Smooth muscle cell (in vitro differentiated cells): Measurements from ENCODE around the gene CALY. TPM values are rescaled to one million over a fixed set of nuclear protein-coding genes. Genes with fewer than 3 reads are reported as not detected.

Experiments
- DNase-seq: peaks from one replicate; lab custom pipeline; 2025; ENCODE audit not compliant: unreplicated experiment; lab: John Stamatoyannopoulos, UW
- H2AFZ ChIP-seq: fragments of 200-600 bp; sonication (generic); 2 replicates; pipeline ENCODE4 v1.6.0; 2016; ENCODE audit warnings: antibody characterized with exemption, low read depth, mild to moderate bottlenecking
- H3F3A ChIP-seq: fragments of 200-600 bp; sonication (generic); 2 replicates; pipeline ENCODE4 v1.6.0; 2017; ENCODE audit warnings: antibody characterized with exemption, low read depth
- H3K27ac ChIP-seq: fragments of 200-600 bp; sonication (generic); 2 replicates; pipeline ENCODE4 v1.5.1; 2016; ENCODE audit warnings: low read depth, mild to moderate bottlenecking
- H3K27me3 ChIP-seq: fragments of 200-600 bp; sonication (generic); 2 replicates; pipeline ENCODE4 v1.6.1; 2016; ENCODE audit warnings: low read depth, mild to moderate bottlenecking
- H3K36me3 ChIP-seq: fragments of 200-600 bp; sonication (generic); 2 replicates; pipeline ENCODE4 v1.5.1; 2016; ENCODE audit warnings: low read depth
- H3K4me1 ChIP-seq: fragments of 200-600 bp; sonication (generic); 2 replicates; pipeline ENCODE4 v1.5.1; 2016; ENCODE audit warnings: low read depth
- H3K4me2 ChIP-seq: fragments of 200-600 bp; sonication (generic); 2 replicates; pipeline ENCODE4 v1.6.0; 2016; ENCODE audit warnings: mild to moderate bottlenecking
- H3K4me3 ChIP-seq: fragments of 200-600 bp; sonication (generic); 2 replicates; pipeline ENCODE4 v1.5.1; 2016; ENCODE audit warnings: mild to moderate bottlenecking
- H3K79me2 ChIP-seq: fragments of 200-600 bp; sonication (generic); 2 replicates; pipeline ENCODE4 v1.6.0; 2016; ENCODE audit warnings: low read depth, mild to moderate bottlenecking
- H3K9ac ChIP-seq: fragments of 200-600 bp; sonication (generic); 2 replicates; pipeline ENCODE4 v1.6.0; 2016; ENCODE audit warnings: low read depth
- H3K9me3 ChIP-seq: fragments of 200-600 bp; sonication (generic); replicated peaks from 2 replicates; pipeline ENCODE4 v1.5.1; 2016; ENCODE audit warnings: low read depth
- H4K20me1 ChIP-seq: fragments of 200-600 bp; sonication (generic); 2 replicates; pipeline ENCODE4 v1.6.0; 2016; ENCODE audit warnings: low read depth
- WGBS: methylation state at CpG from one replicate; pipeline ENCODE4 v1.1.7; 2016; ENCODE audit warnings: low lambda C conversion rate; 5-methylcytosine and 5-hydroxymethylcytosine counted together
- polyA plus RNA-seq: library from polyadenylated mRNA; unstranded; fragments of >200 nt; fragmentation: Nextera tagmentation; extraction: Ambion mirVana; gene quantifications from 2 replicates; pipeline ENCODE4 v1.2.1, GENCODE V29; 2016
- total RNA-seq: library from RNA; depleted of rRNA; stranded (reverse); fragments of >200 nt; gene quantifications from 2 replicates; pipeline ENCODE4 v1.2.3, GENCODE V29; 2014
- TF ChIP-seq, protein P1 (sequence below): fragments of 200-600 bp; sonication (generic); IDR thresholded peaks from 2 replicates; pipeline ENCODE4 v1.5.1; 2017; ENCODE audit warnings: borderline replicate concordance, mild to moderate bottlenecking, antibody characterized with exemption; ENCODE audit not compliant: insufficient read depth, poor library complexity, severe bottlenecking

Gene CALY
- total and polyA plus RNA-seq, 2 experiments from 2014 or later, result 2.4 to 10.1 TPM

DNA sequence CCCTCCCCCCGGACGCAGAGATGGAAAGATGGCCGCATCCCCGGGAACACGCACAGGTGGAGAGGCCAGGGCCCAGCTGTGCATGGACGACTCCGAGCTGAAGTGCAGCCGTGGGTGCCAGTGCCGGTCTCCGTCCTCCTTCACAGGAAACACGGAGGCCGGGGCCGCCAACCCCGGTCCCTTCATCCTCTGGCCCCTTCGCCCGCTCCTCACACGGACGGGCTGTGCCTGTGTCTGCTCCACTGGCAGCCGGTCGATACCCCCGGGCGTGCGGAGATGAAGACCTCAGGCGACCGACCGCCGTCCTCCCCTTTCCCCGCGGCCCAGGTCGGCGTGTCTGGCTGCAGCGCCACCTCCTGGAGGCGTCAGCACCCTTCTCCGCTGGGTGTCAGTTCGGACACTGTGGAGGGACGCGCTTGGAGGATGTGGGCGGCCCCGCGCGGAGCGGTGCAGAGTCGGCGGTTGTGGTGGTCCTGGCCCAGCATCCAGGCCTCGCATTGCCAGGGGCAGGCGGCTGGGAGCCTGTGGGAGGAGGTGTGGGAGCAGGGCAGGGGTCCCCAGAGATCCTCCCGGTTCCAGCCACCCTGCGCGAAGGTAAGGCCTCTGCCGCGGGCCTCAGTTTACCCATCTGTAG is 18.1 kb downstream of the CALY start:
- no peaks in the 10 kb centered on the region for H3K9me3 ChIP-seq
- peak overlapping the region; percentile 82 for H3K4me2 ChIP-seq
- H3F3A ChIP-seq, result no peaks in the 10 kb centered on the region
- no peak overlapping the region for H3K9ac ChIP-seq
- H3K4me1 ChIP-seq, result no peaks in the 10 kb centered on the region
- 3% methylated on average over 43 of the region's 51 CpGs for WGBS
- H4K20me1 ChIP-seq, result no peaks in the 10 kb centered on the region
- TF ChIP-seq, protein P1, sequence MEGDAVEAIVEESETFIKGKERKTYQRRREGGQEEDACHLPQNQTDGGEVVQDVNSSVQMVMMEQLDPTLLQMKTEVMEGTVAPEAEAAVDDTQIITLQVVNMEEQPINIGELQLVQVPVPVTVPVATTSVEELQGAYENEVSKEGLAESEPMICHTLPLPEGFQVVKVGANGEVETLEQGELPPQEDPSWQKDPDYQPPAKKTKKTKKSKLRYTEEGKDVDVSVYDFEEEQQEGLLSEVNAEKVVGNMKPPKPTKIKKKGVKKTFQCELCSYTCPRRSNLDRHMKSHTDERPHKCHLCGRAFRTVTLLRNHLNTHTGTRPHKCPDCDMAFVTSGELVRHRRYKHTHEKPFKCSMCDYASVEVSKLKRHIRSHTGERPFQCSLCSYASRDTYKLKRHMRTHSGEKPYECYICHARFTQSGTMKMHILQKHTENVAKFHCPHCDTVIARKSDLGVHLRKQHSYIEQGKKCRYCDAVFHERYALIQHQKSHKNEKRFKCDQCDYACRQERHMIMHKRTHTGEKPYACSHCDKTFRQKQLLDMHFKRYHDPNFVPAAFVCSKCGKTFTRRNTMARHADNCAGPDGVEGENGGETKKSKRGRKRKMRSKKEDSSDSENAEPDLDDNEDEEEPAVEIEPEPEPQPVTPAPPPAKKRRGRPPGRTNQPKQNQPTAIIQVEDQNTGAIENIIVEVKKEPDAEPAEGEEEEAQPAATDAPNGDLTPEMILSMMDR, result peak; percentile 83
- peak; percentile 33 for DNase-seq
- H3K36me3 ChIP-seq, result no peaks in the 10 kb centered on the region
- H3K27ac ChIP-seq, result no peak overlapping the region
- peak overlapping the region; percentile 39 for H3K4me3 ChIP-seq
- no peaks in the 10 kb centered on the region for H3K27me3 ChIP-seq
- H3K79me2 ChIP-seq, result no peaks in the 10 kb centered on the region
- peak overlapping the region; percentile 59 for H2AFZ ChIP-seq

DNA sequence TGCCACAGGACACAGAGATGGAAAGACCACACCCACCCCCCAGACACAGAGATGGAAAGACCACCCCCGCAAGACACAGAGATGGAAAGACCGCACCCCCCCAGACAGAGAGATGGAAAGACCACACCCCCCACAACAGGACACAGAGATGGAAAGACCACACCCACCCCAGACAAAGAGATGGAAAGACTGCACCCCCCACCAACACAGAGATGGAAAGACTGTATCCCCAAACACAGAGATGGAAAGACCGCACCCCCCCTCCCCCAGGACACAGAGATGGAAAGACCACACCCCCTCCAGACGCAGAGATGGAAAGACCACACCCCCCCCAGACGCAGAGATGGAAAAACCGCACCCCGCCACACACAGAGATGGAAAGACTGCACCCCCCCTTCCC is 20.0 kb downstream of the CALY start:
- Histone ChIP-seq H3K4me1 (no peaks in the 10 kb centered on the region), H3K27me3 (no peaks in the 10 kb centered on the region), H3K27ac (no peak overlapping the region), H3K4me2 (no peak overlapping the region), H3K9me3 (no peaks in the 10 kb centered on the region), H3F3A (no peaks in the 10 kb centered on the region), H3K9ac (no peak overlapping the region), H3K79me2 (no peaks in the 10 kb centered on the region), H2AFZ (no peak overlapping the region), H3K4me3 (no peak overlapping the region), H4K20me1 (no peaks in the 10 kb centered on the region), H3K36me3 (no peaks in the 10 kb centered on the region)
- TF ChIP-seq, protein P1, result no peak
- WGBS, result 84% methylated on average over 7 of the region's 7 CpGs
- DNase-seq, result no peak

DNA sequence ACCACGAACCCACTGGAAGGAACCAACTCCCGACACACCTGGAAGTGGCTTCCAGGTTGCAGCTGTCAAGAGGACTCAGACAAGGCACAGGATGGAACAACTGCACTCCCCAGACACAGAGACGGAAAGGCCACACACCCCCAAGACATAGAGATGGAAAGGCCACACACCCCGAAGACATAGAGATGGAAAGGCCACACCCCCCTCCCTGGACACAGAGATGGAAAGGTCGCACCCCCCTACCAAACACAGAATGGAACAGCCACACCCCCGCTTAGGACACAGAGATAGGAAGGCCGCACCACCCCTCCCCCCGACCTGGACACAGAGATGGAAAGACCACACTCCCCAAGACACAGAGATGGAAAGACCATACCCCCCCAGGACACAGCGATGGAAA is 20.4 kb downstream of the CALY start:
- no peaks in the 10 kb centered on the region for H3K27me3 ChIP-seq
- no peaks in the 10 kb centered on the region for H3F3A ChIP-seq
- H3K9ac ChIP-seq, result no peak overlapping the region
- H3K9me3 ChIP-seq, result no peaks in the 10 kb centered on the region
- no peak overlapping the region for H3K4me3 ChIP-seq
- H3K36me3 ChIP-seq, result no peaks in the 10 kb centered on the region
- no peaks in the 10 kb centered on the region for H4K20me1 ChIP-seq
- DNase-seq, result no peak
- WGBS, result 95% methylated on average over 9 of the region's 9 CpGs
- TF ChIP-seq, protein P1, result no peak
- H3K27ac ChIP-seq, result no peak overlapping the region
- H3K4me1 ChIP-seq, result no peaks in the 10 kb centered on the region
- H3K79me2 ChIP-seq, result no peaks in the 10 kb centered on the region
- H3K4me2 ChIP-seq, result no peak overlapping the region
- H2AFZ ChIP-seq, result no peak overlapping the region

DNA sequence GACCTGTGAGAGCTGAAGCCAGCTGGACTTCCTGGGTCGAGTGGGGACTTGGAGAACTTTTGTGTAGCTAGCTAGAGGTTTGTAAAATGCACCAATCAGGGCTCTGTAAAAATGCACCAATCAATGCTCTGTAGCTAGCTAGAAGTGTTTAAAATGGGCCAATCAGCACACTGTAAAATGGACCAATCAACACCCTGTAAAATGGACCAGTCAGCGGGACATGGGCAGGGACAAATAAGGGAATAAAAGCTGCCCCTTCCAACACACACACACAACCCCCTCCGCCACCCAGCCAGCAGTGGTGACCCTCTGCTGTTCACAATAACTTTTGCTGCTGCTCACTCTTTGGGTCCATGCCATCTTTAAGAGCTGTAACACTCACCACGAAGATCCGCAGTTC is 20.8 kb downstream of the CALY start:
- Histone ChIP-seq H3K27ac (no peak overlapping the region), H2AFZ (no peak overlapping the region), H4K20me1 (no peaks in the 10 kb centered on the region), H3K79me2 (no peaks in the 10 kb centered on the region), H3K9me3 (no peaks in the 10 kb centered on the region), H3K9ac (no peak overlapping the region), H3K27me3 (no peaks in the 10 kb centered on the region), H3K4me1 (no peaks in the 10 kb centered on the region), H3F3A (no peaks in the 10 kb centered on the region), H3K4me2 (no peak overlapping the region), H3K4me3 (no peak overlapping the region), H3K36me3 (no peaks in the 10 kb centered on the region)
- TF ChIP-seq, protein P1, result no peak
- no peak for DNase-seq
- WGBS, result 92% methylated on average over 5 of the region's 5 CpGs
